HG03064 (cell line): ENCODE results near the gene GFRAL.
"Not testable (repeated sequence)": the region's sequence is repeated elsewhere in the genome, so short reads cannot be mapped to it uniquely, and the experiment has no call there.

Source experiments
- ATAC-seq: cut with Tn5 transposase; IDR thresholded peaks from one replicate; pipeline ENCODE4 v1.9.1; 2021; ENCODE audit warnings: low read depth; ENCODE audit not compliant: unreplicated experiment

The GFRAL gene

GRCh38 chr6:55327169-55327568 lies at the start of gene GFRAL:
GFRAL (plus strand) TSS chr6:55327469; CDS start chr6:55327555, 86 bp downstream.
- ATAC-seq: no peak

DNA sequence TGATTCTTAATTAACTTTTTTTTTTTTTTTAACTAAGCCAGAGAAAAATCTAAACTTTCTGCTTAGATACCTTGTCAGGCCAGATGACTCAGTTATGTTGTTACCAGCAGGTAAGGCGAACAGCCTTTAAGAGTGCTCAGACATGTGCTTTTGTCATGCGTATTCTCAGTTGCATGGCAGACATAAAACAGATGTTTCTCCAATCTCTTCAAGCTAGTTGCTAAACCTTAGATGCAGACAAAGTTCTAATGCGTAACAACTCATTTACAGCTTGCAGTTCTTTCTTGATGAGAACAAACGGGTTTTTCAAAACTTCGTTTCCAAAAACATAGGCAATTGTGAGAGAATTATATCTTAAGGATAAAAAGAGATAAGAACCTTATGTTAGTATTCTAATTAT lies 49.6 kb upstream of the GFRAL start:
- no peak for ATAC-seq

DNA sequence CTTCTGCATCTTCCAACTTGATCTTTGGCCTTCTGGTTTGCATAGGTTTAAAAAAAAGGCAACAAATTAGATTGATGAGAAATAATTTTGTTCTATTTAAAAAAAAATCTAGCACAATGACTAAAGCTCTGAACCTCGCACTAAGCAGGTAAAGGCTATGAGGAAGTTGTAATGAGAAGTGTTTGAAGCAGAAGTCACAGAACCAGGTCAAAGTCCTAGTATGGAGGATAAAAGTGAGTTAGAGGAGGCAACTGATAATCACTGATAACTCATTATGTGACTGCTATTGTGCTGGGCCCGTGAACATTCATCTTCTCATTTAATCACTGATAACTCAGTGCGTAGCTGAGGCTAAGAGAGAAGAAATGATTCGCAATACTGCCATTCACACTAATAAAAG lies 46.1 kb upstream of the GFRAL start:
- no peak for ATAC-seq

DNA sequence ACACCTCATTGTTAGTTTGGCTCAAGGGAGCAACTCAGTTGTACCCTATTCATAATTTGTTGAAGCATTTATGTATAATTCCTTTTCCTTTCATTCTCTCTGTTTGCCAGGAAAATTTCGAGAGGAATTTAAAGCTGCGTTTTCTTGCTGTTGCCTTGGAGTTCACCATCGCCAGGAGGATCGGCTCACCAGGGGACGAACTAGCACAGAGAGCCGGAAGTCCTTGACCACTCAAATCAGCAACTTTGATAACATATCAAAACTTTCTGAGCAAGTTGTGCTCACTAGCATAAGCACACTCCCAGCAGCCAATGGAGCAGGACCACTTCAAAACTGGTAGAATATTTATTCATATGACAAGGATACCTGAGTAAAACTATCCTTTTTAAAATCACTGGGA lies 45.2 kb upstream of the GFRAL start:
- no peak for ATAC-seq

GRCh38 chr6:55286824-55287223 lies 40.4 kb upstream of the GFRAL start:
- ATAC-seq: no peak

DNA sequence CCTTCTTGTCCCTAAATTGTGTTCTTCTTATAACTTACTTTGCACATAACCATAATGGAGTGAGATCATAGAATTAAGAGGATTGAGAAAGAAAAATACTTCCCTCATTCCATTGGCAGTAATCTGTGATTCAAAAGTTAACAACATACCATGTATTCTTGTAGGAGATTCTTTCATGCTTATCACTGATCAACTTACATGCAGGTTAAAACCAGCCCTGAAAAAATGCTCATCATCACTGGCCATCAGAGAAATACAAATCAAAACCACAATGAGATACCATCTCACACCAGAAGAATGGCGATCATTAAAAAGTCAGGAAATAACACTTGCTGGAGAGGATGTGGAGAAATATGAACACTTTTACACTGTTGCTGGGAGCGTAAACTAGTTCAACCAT lies 36.5 kb upstream of the GFRAL start:
- ATAC-seq: no peak

- ATAC-seq: no peak
Measured at GRCh38 chr6:55293116-55293515, 34.2 kb upstream of the GFRAL start.

DNA sequence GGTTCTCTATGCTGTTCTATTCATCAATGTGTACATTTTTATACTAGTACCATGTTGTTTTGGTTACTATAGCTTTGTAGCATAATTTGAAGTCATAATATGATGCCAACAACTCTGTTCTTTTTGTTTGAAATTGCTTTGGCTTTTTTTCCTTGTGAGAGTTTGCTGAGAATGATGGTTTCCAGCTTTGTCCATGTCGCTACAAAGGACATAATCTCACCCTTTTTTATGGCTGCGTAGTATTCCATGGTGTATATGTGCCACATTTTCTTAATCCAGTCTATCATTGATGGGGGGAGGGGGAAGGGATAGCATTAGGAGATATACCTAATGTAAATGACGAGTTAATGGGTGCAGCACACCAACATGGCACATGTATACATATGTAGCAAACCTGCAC lies 30.1 kb upstream of the GFRAL start:
- not testable (repeated sequence) for ATAC-seq

DNA sequence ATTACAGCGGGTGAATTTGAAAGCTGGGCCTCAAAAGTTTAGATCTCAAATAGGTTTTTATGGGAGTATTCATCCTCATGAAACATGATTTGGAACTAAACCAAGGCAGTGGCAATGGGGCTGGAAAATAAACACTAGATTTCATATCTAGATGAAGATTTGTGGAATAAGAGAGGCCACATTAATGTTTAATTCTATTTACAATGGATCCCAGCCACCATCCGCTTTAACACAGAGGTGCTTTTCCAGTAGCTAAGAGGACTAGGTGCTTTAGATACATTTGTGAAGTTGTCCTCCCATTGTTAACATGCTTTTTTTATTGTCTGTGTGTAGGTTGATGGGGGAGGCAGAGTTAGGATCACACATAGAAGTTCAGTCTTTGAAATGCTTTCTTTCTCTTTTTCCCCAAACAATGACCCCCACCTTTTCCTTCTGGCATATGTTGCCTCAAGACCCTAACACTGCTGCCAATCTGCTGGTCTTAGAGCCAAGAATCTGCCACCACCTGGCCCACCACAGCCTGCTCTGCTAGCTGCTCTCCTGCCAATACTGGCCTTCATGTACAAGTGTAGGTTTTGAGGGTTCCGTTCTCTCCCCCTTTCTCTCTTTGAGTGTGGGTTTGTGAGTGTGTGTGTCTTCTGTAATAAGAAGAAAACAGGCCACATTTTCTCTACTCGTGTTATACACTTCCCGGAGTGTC lies 27.8 kb upstream of the GFRAL start:
- ATAC-seq: no peak

- no peak for ATAC-seq
Measured at GRCh38 chr6:55304747-55305146, 22.5 kb upstream of the GFRAL start.

- ATAC-seq: no peak
Measured at GRCh38 chr6:55319961-55320695, 7.1 kb upstream of the GFRAL start.

GRCh38 chr6:55320696-55321086 lies 6.6 kb upstream of the GFRAL start:
- no peak for ATAC-seq

GRCh38 chr6:55377150-55377549 lies 49.9 kb downstream of the GFRAL start:
- ATAC-seq: no peak

DNA sequence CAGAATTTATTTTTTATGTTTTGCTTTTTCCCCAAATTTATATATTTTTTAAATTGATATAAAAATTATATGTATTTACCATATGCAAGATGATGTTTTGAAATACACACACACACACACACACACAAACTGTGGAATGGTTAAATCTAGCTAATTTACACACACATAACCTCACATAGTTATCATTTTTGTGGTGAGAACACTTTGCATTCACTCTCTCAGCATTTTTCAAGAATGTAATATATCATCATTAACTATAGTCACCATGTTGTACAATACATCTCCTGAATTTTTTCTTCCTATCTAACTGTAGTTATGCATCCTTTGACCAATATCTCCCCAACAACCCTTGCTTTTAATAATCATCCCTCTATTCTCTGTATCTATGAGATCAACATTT lies 52.2 kb downstream of the GFRAL start:
- ATAC-seq: no peak

GRCh38 chr6:55379895-55380294 lies 52.6 kb downstream of the GFRAL start:
- no peak for ATAC-seq

DNA sequence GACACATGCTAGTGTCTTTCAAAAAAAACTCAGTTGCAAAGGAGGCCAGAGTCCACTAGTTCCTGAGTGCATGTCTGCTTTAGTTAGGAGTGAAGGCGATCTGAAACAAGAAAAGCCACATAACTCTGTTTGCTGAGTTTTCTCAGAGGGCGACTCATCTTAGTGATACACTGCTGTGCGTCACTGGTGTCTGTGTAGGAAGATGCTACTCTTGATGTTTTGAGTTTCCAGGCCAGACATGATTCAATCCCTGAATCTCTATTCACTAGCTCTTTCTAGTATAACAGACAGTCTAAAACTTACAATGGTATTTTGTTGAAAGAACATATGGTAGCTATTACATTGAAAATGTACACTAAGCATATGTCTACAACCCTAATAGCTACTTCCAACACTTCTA lies 60.9 kb downstream of the GFRAL start:
- ATAC-seq: no peak

- ATAC-seq: no peak
Measured at GRCh38 chr6:55395871-55396270, 68.6 kb downstream of the GFRAL start.

DNA sequence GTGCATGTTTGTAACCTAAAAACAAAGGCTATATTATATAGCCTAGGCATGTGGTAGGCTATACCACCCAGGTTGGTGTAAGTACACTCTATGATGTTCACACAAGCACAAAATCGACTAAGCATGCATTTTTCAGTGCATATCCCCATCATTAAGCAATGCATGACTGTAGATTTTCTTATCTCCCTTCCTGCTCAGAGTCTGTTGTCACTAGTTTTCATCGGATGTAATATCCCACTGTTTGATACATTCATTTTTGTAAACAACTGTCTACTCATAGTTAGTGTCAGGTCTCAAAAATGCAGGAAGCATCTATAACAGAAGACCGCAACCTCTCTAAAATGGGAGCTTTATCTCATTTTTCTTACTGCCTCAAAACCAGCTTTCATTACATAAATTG lies 70.7 kb downstream of the GFRAL start:
- ATAC-seq: no peak

GRCh38 chr6:55399351-55399750 lies 72.1 kb downstream of the GFRAL start:
- no peak for ATAC-seq

DNA sequence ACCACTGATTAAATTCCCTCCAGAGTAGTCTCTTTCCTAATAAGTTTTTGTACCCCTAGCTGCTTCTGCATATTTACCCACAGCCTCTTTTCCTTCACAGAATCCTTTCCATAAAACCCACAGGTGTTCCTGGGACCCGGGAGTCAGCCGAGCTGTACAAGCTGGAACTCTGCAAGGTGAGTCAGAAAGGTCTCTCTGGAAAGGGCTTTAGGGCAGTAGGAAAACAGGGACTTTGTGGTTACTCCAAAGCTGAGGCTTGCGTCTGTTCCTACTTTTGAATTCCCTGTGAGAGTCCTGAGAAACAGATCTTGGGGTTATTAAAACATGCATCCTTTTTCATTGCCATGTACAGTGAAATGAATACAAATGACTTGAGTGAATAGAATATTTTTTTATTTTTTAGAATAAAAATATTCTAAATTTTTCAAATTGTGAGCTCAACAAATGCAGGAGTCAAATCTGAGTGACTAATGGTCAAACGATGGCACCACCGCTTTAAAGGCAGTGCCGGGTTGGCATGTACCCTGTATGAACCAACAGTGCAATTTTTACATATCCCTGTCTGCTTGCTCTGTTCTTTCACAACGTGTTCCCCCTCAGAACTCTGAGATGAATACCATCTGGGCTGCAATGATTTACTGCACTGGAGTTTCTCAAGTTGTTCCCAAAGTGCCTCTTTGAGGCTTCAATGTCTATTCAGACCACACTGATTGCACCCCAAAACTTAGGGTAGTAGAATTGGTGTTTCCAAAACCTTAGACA lies 78.4 kb downstream of the GFRAL start:
- ATAC-seq: no peak

DNA sequence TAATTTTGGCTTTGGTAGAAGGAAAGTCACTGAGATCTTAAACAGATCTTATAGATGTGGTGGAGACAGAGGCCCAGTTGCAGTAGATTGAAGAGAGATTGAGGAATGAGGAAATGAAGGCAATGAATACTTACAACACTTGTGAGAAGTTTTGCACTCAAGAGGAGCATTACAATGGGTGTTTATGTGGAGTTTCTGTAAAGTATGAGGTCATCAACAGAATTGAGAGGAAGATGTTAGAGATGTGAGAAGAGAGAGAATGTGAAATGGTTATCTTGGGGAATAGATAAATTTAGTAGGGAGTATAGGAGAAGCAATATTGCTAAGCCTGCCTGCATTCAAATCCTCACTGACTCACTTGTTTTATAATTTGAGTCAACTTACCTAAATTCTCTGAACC lies 83.4 kb downstream of the GFRAL start:
- ATAC-seq: no peak

DNA sequence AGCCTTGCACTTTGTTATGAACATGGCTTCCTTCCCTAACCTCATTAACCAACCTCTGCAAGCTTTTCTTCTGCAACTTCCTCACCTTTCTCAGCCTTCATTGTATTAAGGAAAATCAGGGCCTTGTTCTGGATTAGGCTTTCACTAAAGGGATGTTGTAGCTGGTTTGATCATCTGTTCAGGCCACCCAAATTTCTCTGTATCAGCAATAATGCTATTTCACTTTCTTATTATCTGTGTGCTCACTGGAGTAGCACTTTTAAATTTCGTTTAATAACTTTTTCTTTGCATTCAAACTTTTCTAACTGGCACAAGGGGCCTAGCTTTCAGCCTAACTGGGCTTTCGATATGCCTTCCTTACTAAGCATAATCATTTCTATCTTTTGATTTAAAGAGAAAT lies 96.7 kb downstream of the GFRAL start:
- ATAC-seq: no peak
